Caki2 (cell line): Measurements from ENCODE around the gene JPH3. TPM values are rescaled to one million over a fixed set of nuclear protein-coding genes. Genes with fewer than 3 reads are reported as not detected.
"Not testable (repeated sequence)": the region's sequence is repeated elsewhere in the genome, so short reads cannot be mapped to it uniquely, and the experiment has no call there.

ENCODE experiments used
- DNase-seq: peaks from one replicate; pipeline ENCODE4 v3.0.0-alpha.2; 2015; ENCODE audit warnings: low read depth
- in situ Hi-C: cut with HindIII; loops from 2 replicates; pipeline ENCODE4 v1.10.0; 2016; ENCODE audit warnings: low sequenced_read_pairs, low pct_unique_long_range_greater_than_20kb, mixed read lengths
- total RNA-seq: library from RNA; depleted of rRNA; stranded (reverse); fragments of >200 nt; shearing (Covaris generic); gene quantifications from 2 replicates; pipeline ENCODE4 v1.2.3, GENCODE V29; 2014; ENCODE audit warnings: low replicate concordance

The JPH3 gene
- total RNA-seq, 1 experiment from 2014 or later, result 0.03 TPM

GRCh38 chr16:87570938-87571867, 31.1 kb upstream of the JPH3 start:
- in situ Hi-C loops, result no loop called here
- DNase-seq, result no peak

- in situ Hi-C loops, result no loop called here
- no peak for DNase-seq
Measured at GRCh38 chr16:87571868-87572244, 30.5 kb upstream of the JPH3 start.

GRCh38 chr16:87572959-87573358, 29.3 kb upstream of the JPH3 start:
- in situ Hi-C loops, result no loop called here
- DNase-seq, result no peak

- in situ Hi-C loops, result no loop called here
- DNase-seq, result no peak
Measured at GRCh38 chr16:87575027-87575804, 27.1 kb upstream of the JPH3 start.

GRCh38 chr16:87576171-87576570, 26.1 kb upstream of the JPH3 start:
- no peak for DNase-seq
- in situ Hi-C loops, result no loop called here

- DNase-seq, in situ Hi-C loops: not testable (repeated sequence)
Measured at GRCh38 chr16:87578142-87578930, 24.0 kb upstream of the JPH3 start.

- in situ Hi-C loops, result no loop called here
- no peak for DNase-seq
Measured at GRCh38 chr16:87579691-87580090, 22.6 kb upstream of the JPH3 start.

- in situ Hi-C loops, result no loop called here
- peak; percentile 87 for DNase-seq
Measured at GRCh38 chr16:87580855-87581261, 21.4 kb upstream of the JPH3 start.

GRCh38 chr16:87581857-87582215, 20.5 kb upstream of the JPH3 start:
- peak; percentile 92 for DNase-seq
- in situ Hi-C loops, result no loop called here

- in situ Hi-C loops, result no loop called here
- no peak for DNase-seq
Measured at GRCh38 chr16:87582216-87582965, 19.9 kb upstream of the JPH3 start.

- in situ Hi-C loops, result no loop called here
- DNase-seq, result no peak
Measured at GRCh38 chr16:87582966-87583325, 19.4 kb upstream of the JPH3 start.

GRCh38 chr16:87583453-87584131, 18.7 kb upstream of the JPH3 start:
- DNase-seq, result no peak
- in situ Hi-C loops, result no loop called here

- no peak for DNase-seq
- in situ Hi-C loops, result no loop called here
Measured at GRCh38 chr16:87584271-87584670, 18.0 kb upstream of the JPH3 start.

GRCh38 chr16:87584975-87585374, 17.3 kb upstream of the JPH3 start:
- in situ Hi-C loops, result no loop called here
- no peak for DNase-seq

- DNase-seq, result no peak
- in situ Hi-C loops, result no loop called here
Measured at GRCh38 chr16:87585442-87586200, 16.7 kb upstream of the JPH3 start.

GRCh38 chr16:87586201-87586782, 16.0 kb upstream of the JPH3 start:
- DNase-seq, result no peak
- in situ Hi-C loops, result no loop called here

- in situ Hi-C loops, result no loop called here
- no peak for DNase-seq
Measured at GRCh38 chr16:87587636-87588035, 14.7 kb upstream of the JPH3 start.
